BJ (cell line): ENCODE data around the gene DDX39B. TPM values are rescaled to one million over a fixed set of nuclear protein-coding genes. Genes with fewer than 3 reads are reported as not detected.
"Not testable (repeated sequence)": the region's sequence is repeated elsewhere in the genome, so short reads cannot be mapped to it uniquely, and the experiment has no call there.

Experiments used
- CTCF ChIA-PET: fragments of 350-600 bp; formaldehyde crosslinking; extraction: SDS; loops from one replicate; lab custom pipeline; 2021; ENCODE audit warnings: antibody characterized with exemption, inconsistent platforms; lab: Yijun Ruan, JAX
- POLR2A ChIA-PET: fragments of 300-600 bp; sonication (Branson Sonifier 250); formaldehyde crosslinking; extraction: SDS; loops from one replicate; lab custom pipeline; 2021; ENCODE audit warnings: antibody characterized with exemption; lab: Charles Lee
- DNase-seq: peaks from one replicate; pipeline ENCODE4 v3.0.0-alpha.2; 2011; ENCODE audit warnings: low read depth
- H3K27me3 ChIP-seq: 2 replicates; pipeline ENCODE4 v1.6.0; 2011; ENCODE audit warnings: low read length; ENCODE audit not compliant: control insufficient read depth, insufficient read depth
- H3K36me3 ChIP-seq: 2 replicates; pipeline ENCODE4 v1.5.1; 2011; ENCODE audit warnings: low read length; ENCODE audit not compliant: control insufficient read depth, insufficient read depth
- H3K4me3 ChIP-seq: 2 replicates; pipeline ENCODE4 v1.5.1; 2011; ENCODE audit warnings: low read depth, mild to moderate bottlenecking, control low read depth, low read length
- polyA plus RNA-seq: library from polyadenylated mRNA; depleted of rRNA; stranded (reverse); fragments of >200 nt; gene quantifications from 2 replicates; pipeline ENCODE4 v1.2.3, GENCODE V29; 2011
- TF ChIP-seq, protein P1 (sequence below): IDR thresholded peaks from 2 replicates; pipeline ENCODE4 v1.5.1; 2011; ENCODE audit warnings: low read depth, mild to moderate bottlenecking, control low read depth, inconsistent platforms, low read length, moderate library complexity; ENCODE audit not compliant: insufficient read depth

The DDX39B gene
- polyA plus RNA-seq, 1 experiment: 584 TPM

DNA sequence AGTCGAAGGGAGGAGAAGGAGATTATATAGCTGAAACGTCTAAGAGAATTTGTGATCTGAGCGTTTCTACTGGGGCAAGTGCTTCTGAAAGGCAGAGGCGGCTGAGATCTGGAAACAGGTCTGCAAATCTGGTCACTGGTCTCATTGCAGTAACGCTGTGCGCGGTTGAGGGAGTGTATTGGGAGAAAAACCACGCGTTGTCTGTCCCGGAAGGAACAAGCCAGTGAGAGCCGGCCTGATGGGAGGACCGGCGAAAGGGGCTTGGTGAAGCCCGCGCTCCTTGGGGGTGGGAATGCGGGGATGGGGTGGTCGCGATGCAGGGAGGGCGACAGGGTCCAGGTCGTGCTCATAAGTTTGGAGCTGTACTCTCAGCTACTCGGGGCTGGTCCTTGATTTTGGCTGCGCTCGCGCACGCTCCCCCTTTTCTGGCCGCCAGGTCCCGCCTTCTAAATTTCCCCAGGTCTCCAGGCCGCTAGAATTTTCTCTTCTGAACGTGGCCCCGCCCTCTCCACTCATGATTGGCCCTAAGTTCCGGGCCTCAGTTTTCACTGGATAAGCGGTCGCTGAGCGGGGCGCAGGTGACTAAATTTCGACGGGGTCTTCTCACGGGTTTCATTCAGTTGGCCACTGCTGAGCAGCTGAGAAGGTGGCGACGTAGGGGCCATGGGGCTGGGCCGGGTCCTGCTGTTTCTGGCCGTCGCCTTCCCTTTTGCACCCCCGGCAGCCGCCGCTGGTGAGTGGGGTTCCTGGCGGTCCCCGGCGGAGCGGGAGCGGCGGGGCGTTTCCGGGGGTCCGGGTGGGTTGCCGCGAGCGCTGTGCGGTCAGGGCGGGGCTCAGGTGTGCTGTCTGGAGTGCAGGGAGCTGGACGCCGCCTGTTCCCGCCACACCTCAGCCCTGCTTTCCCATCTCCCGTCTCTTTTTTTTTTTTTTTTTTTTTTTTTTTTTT is 44.0 kb downstream of the DDX39B start, which contains the start of gene MICB:
Gene MICB (plus strand): TSS at position 615 of the 946 bp plus-strand sequence. CDS start 49 bp downstream, at position 664.
- TF ChIP-seq, protein P1, sequence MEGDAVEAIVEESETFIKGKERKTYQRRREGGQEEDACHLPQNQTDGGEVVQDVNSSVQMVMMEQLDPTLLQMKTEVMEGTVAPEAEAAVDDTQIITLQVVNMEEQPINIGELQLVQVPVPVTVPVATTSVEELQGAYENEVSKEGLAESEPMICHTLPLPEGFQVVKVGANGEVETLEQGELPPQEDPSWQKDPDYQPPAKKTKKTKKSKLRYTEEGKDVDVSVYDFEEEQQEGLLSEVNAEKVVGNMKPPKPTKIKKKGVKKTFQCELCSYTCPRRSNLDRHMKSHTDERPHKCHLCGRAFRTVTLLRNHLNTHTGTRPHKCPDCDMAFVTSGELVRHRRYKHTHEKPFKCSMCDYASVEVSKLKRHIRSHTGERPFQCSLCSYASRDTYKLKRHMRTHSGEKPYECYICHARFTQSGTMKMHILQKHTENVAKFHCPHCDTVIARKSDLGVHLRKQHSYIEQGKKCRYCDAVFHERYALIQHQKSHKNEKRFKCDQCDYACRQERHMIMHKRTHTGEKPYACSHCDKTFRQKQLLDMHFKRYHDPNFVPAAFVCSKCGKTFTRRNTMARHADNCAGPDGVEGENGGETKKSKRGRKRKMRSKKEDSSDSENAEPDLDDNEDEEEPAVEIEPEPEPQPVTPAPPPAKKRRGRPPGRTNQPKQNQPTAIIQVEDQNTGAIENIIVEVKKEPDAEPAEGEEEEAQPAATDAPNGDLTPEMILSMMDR: no peak
- ChIA-PET CTCF (interaction anchor here (0.6 to 1.2 kb wide), 5 partner anchors 32 to 233 kb away, joined by 3 to 4 read pairs (median 3); partner anchors contain the start of gene ATP6V1G2), POLR2A (no interaction called here)
- no peak for DNase-seq
- Histone ChIP-seq H3K4me3 (peak within 1 kb of the TSS; percentile 59), H3K27me3 (no peaks in the 10 kb centered on the region), H3K36me3 (no peaks in the 10 kb centered on the region)

DNA sequence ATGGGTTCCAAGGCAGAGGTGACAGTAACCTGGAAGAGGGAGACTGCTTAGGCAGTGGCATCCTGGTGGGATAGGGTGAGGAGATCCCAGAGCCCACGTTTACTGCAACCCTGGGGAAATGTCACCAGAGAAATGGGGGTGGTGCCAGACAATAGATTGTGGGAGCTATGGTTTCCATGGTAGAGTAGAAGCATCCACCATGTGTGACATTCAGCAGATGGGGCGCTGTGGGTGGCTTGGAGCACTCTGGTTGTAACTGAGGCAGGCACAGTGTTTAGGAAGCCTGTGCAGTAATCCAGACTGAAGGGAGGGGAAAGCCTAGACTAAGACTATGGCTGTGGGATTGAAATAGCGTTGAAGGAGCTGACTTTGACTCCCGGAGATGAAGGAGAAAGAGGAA is 45.0 kb downstream of the DDX39B start:
- CTCF ChIA-PET: interaction anchor here (1.0 to 1.2 kb wide), 4 partner anchors 33 to 83 kb away, joined by 3 to 6 read pairs (median 4); partner anchors contain the start of gene ATP6V1G2
- H3K36me3 ChIP-seq, POLR2A ChIA-PET, H3K4me3 ChIP-seq, DNase-seq, H3K27me3 ChIP-seq: not testable (repeated sequence)

DNA sequence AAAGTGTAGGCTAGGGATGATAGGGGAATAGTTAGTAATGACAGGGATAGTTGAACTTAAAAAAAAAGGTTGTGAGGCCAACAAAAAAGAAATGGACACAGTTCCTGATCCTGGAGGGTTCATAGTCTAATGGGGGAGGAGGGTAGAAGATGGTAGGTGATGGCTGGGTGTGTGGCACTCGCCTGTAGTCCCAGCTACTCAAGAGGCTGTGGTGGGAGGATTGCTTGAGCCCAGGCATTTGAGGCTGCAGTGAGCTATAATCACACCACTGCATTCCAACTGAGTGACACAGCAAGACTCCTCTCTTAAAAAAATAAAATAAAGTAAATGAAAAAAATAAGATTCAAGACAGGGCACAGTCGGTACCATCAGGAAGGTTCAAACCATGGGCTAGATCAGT is 46.2 kb downstream of the DDX39B start:
- POLR2A ChIA-PET: interaction anchor here (0.7 kb wide), 1 partner anchor 47 kb away, joined by 5 read pairs; no protein-coding TSS in a partner anchor
- TF ChIP-seq, protein P1: no peak
- Histone ChIP-seq H3K4me3 (peak overlapping the region; percentile 71), H3K27me3 (no peaks in the 10 kb centered on the region), H3K36me3 (no peaks in the 10 kb centered on the region)
- no peak for DNase-seq
- CTCF ChIA-PET: interaction anchor here (1.0 to 4.2 kb wide), 7 partner anchors 34 to 102 kb away, joined by 3 to 44 read pairs (median 6); partner anchors contain the start of genes ATP6V1G2, DDX39B, MCCD1 and NFKBIL1

DNA sequence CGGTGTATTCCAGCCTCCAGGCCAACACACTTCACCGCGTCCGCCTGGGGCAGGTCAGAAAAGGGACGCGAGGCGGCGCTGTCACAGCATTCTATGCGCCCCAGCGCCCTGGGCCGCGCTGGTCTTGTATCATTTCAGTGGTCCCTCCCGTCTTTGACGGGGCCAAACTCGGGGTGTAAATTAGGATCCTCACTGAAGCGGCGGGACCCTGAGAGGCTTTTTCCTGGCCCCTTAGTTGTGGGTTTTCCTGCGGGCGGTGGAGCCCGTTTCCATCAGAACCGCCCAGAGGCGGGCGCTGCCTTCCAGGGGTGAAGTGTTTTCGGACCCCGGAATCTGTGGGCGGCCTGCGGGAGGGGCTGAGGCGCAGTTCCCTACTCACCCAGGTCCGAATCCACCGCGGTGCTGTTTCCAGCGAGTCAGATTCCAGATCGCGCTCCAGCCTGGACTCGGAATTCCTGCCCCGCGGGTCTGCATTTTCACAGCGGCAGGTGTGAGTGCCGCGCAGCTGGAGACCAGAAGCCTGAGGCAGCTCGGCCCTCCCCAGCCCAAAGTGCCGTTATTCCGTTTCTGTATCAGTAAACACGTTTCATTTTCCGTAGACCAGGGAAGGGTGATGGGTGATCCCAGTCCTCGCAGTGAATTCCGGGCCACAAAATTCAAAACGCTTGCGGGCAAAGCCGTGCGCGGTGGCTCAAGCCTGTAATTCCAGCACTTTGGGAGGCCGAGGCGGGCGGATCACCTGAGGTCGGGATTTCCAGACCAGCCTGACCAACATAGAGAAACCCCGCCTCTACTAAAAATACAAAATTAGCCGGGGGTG is 47.7 kb downstream of the DDX39B start:
- POLR2A ChIA-PET: interaction anchor here (0.6 kb wide), 1 partner anchor 68 kb away, joined by 9 read pairs; no protein-coding TSS in a partner anchor
- Histone ChIP-seq H3K27me3 (no peaks in the 10 kb centered on the region), H3K4me3 (peak overlapping the region; percentile 71), H3K36me3 (no peaks in the 10 kb centered on the region)
- DNase-seq: no peak
- TF ChIP-seq, protein P1: peak; percentile 95
- CTCF ChIA-PET: interaction anchor here (0.9 to 4.2 kb wide), 15 partner anchors 11 to 128 kb away, joined by 3 to 44 read pairs (median 4); partner anchors contain the start of genes ATP6V1G2, DDX39B, NCR3 and NFKBIL1

DNA sequence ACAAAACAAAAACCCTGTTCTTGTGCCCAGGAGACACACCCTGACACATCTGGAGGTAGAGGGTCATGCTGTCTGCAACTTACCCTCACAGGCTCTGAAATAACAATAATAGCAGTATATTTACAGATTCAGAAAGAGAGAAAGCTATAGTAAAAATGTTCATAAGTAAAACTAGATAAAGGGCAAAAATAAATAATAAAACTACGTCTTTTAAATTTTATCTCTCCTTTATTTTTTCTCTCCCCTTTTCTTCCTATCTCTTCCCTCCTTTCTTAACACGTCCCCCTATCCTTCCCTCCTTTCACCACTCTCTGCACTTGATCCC is 48.3 kb downstream of the DDX39B start:
- DNase-seq, POLR2A ChIA-PET, H3K4me3 ChIP-seq, H3K27me3 ChIP-seq, H3K36me3 ChIP-seq: not testable (repeated sequence)
- CTCF ChIA-PET: interaction anchor here (0.8 to 4.2 kb wide), 13 partner anchors 12 to 170 kb away, joined by 3 to 44 read pairs (median 4); partner anchors contain the start of genes ATP6V1G2, DDX39B and NFKBIL1
